GM12873 (cell line): ENCODE data around the gene RAB35.

ENCODE experiments used
- CTCF ChIP-seq: IDR thresholded peaks from 2 replicates; pipeline ENCODE4 v1.5.1; 2012; ENCODE audit warnings: low read depth, mild to moderate bottlenecking, moderate library complexity, low read length, control low read depth; ENCODE audit not compliant: insufficient read depth; ENCODE audit errors: missing control alignments

Gene RAB35

GRCh38 chr12:120156315-120157259 lies 40.0 kb upstream of the RAB35 start:
- TF ChIP-seq CTCF: no peak

DNA sequence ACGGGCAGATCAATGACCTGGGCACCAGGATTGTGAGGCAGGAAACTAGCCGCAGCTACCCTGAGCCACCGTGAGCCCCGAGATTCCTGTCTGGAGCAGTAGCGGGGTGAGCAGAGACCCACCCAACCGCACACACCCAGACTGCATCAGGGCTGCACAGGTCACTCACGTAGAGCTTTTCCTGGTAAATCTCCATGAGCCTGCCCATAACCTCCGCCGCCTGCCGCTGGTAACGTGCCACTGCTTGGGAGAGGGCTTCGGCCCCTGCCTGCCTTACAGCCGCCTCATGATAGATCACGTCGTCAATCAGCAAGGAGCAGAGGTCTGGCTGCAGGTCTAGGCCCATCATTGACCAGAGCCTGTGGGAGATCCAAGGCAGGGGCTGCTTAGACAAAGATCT lies 38.5 kb upstream of the RAB35 start:
- TF ChIP-seq CTCF: no peak

DNA sequence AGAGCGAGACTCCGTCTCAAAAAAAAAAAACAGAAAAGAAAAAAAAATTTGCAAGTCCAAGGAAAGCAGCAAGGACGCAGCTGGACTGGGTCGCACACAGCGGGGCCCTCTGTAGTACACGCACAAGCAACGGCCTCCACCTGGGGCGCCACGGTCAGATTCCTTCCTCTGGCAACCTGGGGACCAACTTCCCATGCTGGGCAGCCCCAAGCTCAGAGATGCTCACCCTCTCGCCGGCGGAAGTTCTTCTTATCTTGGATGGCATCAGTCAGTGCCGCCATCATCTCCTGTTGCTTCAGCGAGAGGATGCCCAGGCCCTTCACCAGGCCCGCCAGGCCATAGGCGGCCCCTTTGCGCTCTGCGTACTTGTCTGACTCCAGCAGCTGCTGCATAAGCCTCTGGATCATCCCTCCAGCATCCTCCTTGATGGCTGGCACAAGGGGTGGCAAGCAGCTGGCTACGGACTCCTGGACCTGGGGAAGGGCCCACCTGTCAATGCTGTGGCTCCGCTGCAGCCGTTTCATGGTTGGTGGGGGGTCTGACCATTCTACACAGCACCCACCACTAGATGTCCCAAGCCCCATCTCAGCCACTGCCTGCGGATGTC lies 34.5 kb upstream of the RAB35 start:
- no peak for TF ChIP-seq CTCF

- no peak for TF ChIP-seq CTCF
Observed at GRCh38 chr12:120148011-120148410, 31.5 kb upstream of the RAB35 start.

- TF ChIP-seq CTCF: no peak
Observed at GRCh38 chr12:120145164-120145563, 28.6 kb upstream of the RAB35 start.

- no peak for TF ChIP-seq CTCF
Observed at GRCh38 chr12:120144215-120144614, 27.7 kb upstream of the RAB35 start.

DNA sequence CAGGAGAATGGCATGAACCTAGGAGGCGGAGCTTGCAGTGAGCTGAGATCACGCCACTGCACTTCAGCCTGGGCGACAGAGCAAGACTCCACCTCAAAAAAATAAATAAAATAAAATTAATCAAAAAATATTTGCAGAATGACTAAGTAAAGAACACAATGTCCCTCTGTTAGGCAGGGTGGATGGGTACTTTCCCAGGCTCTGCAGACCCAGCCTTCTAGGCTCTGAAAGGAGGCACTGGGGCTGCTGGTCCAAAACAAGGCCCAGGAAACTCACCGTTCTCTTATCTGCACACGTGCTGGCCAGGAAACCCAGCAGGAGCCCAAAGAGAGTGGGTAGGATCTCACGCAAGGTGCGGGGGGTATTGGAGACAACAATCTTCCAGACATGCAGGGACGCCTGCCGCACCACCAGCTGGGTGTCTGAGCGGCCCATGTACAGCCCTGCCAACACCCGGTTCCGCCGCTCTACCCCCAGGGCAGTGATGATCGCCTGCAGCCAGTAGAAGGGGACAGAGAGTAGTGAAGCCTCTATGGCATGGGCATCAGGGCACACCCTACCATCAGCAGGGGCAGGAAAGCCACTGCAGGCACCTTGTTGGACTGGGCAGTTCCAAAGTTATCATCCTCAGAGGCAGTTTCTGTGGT lies 25.8 kb upstream of the RAB35 start:
- no peak for TF ChIP-seq CTCF
